GM12875 (cell line): ENCODE measurements around the gene LGI1.

ENCODE experiments used
- H3K4me3 ChIP-seq: one replicate; pipeline ENCODE4 v1.5.1; 2011; ENCODE audit warnings: low read depth, low read length, control low read depth
- TF ChIP-seq, protein P1 (sequence below): IDR thresholded peaks from 2 replicates; pipeline ENCODE4 v1.5.1; 2011; ENCODE audit warnings: low read depth, mild to moderate bottlenecking, control low read depth, inconsistent platforms, low read length, moderate library complexity, borderline replicate concordance; ENCODE audit not compliant: insufficient read depth

The LGI1 gene

GRCh38 chr10:93719901-93720300 lies 37.8 kb upstream of the LGI1 start:
- TF ChIP-seq, protein P1, sequence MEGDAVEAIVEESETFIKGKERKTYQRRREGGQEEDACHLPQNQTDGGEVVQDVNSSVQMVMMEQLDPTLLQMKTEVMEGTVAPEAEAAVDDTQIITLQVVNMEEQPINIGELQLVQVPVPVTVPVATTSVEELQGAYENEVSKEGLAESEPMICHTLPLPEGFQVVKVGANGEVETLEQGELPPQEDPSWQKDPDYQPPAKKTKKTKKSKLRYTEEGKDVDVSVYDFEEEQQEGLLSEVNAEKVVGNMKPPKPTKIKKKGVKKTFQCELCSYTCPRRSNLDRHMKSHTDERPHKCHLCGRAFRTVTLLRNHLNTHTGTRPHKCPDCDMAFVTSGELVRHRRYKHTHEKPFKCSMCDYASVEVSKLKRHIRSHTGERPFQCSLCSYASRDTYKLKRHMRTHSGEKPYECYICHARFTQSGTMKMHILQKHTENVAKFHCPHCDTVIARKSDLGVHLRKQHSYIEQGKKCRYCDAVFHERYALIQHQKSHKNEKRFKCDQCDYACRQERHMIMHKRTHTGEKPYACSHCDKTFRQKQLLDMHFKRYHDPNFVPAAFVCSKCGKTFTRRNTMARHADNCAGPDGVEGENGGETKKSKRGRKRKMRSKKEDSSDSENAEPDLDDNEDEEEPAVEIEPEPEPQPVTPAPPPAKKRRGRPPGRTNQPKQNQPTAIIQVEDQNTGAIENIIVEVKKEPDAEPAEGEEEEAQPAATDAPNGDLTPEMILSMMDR: no peak
- H3K4me3 ChIP-seq: no peak overlapping the region

DNA sequence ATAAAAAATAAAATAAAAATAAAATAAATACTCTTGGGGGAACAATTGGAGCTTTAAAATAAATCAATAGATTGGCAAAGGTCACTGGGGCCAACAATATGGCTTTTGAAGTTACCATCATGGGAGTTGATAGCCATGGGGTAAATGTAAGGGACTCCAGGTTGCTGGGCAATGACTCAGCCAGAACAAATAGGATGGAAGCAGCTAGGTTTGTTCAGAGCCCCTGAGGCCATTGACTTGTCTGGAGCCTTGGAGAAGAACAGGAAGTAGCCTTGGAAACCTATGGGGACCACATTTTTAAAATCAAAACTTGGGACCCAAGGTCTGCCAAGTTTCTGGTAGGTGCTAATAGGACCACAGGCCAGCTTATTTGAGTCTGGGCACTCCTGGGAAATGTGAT lies 35.2 kb upstream of the LGI1 start:
- no peak overlapping the region for H3K4me3 ChIP-seq
- TF ChIP-seq, protein P1: no peak

DNA sequence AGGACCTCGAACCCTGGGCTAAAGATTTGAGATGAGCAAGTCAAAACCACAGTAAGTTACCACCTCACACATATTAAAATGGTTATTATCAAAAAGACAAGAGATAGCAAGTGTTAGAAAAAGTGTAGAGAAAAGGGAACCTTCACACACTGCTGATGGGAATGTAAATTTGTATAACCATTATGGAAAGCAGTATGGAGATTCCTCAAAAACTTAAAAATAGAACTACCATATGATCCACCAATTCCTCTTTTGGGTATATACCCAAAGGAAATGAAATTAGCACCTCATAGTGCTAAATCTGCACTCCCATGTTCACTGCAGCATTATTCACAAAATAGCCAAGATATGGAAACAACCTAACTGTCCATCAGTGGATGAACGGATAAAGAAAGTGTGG lies 34.6 kb upstream of the LGI1 start:
- TF ChIP-seq, protein P1: no peak

GRCh38 chr10:93726024-93726423 lies 31.7 kb upstream of the LGI1 start:
- H3K4me3 ChIP-seq: no peak overlapping the region
- TF ChIP-seq, protein P1: no peak

More for the DNA sequence above, 34.6 kb upstream of the LGI1 start:
- H3K4me3 ChIP-seq: no peak overlapping the region

DNA sequence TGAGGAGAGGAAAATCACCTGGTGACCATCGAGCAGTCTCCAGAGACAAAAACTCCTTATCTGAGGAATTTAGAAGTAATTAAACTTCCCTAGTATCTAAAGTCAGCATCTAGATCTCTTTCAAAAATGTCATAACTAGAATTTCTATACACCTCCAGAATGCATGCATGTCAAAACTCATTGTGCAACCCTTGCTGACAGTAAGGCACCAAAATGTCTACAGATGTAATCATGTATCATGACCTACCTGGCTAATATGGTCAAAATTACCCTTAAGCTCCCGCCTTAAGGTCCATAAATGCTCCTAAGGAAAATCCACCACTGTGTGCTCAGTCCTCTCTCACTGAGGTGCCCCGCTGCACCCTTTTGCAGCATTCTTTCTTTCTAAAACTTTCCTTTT lies 16.4 kb upstream of the LGI1 start:
- TF ChIP-seq, protein P1: no peak
- no peak overlapping the region for H3K4me3 ChIP-seq

DNA sequence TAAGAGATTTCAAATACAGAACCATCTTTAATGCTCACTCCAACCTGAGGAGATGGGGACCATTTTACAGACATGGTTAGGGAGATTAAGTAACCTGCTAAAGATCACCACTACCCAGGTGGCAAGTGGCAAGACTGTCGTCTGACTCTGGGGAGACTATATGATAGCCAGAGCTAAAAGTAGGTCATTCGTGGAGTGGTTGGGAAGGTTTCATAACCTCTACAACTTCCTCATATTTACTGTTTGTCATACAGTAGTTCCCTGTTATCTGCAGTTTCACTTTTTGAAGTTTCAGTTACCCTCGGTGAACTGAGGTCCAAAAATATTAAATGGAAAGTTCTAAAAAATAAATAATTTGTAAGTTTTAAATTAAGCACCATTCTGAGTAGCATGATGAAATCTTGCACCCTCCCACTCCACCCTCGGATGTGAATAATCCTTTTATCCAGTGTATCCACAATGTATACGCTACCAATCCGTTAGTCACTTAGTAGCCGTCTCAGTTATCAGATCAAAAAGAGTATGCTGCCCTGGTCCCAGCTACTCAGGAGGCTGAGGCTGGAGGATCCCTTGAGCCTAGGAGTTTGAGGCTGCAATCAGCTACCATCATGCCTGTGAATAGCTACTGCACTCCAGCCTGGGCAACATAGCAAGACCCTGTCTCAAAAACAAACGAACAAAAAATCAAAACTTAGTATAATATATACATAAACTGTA lies 14.9 kb upstream of the LGI1 start:
- TF ChIP-seq, protein P1: no peak
- H3K4me3 ChIP-seq: no peak overlapping the region

GRCh38 chr10:93745408-93746065 lies 12.2 kb upstream of the LGI1 start:
- no peak overlapping the region for H3K4me3 ChIP-seq

More at GRCh38 chr10:93745408-93746065, 12.2 kb upstream of the LGI1 start:
- TF ChIP-seq, protein P1: no peak
